Measurements from ENCODE around the gene DIPK1A.

The DIPK1A gene

DNA sequence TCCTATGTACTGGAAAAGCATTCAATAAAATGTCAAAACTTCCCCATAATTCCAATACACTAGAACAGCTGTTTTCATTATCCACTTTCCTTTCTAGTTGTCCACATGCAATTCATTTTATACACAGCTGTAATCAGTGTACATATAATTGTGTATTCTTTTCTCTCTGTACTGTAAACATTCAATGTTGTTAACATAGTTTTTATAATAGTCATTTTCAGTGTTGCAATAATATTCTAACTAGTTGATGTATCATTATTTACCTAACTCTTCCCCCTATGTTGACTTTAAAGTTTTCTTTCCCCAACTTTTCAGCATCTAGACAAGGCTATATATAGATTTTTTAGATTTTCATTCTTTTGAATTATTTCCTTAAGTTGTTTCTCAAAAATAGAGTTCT lies 44.4 kb downstream of the DIPK1A start:
- TF ChIP-seq, protein P1, sequence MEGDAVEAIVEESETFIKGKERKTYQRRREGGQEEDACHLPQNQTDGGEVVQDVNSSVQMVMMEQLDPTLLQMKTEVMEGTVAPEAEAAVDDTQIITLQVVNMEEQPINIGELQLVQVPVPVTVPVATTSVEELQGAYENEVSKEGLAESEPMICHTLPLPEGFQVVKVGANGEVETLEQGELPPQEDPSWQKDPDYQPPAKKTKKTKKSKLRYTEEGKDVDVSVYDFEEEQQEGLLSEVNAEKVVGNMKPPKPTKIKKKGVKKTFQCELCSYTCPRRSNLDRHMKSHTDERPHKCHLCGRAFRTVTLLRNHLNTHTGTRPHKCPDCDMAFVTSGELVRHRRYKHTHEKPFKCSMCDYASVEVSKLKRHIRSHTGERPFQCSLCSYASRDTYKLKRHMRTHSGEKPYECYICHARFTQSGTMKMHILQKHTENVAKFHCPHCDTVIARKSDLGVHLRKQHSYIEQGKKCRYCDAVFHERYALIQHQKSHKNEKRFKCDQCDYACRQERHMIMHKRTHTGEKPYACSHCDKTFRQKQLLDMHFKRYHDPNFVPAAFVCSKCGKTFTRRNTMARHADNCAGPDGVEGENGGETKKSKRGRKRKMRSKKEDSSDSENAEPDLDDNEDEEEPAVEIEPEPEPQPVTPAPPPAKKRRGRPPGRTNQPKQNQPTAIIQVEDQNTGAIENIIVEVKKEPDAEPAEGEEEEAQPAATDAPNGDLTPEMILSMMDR (conservative IDR thresholded peaks at IDR 0.05; ENCODE audit: low read depth, low read length) = no peak
- DNase-seq (ENCODE audit: low read depth) = no peak
- H3K4me3 ChIP-seq (ENCODE audit: low read length) = no peak overlapping the region

DNA sequence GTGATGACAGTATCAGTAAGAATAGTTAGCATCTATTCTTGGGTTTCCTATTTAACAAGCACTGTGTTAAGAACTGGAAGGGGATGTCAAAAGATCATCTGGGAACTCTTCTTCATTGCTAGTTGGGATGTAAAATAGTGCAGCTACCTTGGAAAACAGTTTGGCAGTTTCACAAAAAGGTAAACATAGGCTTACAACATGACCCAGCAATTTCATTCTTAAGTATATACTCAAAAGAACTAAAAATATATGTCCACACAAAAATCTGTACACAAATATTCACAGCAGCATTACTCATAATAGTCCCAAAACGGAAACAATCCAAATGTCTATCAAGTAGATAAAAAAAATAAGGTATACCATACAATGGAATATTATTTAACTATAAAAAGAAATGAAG lies 45.7 kb downstream of the DIPK1A start:
- H3K4me3 ChIP-seq (ENCODE audit: low read length) = no peak overlapping the region
- no peak for DNase-seq (ENCODE audit: low read depth)
- TF ChIP-seq, protein P1 (conservative IDR thresholded peaks at IDR 0.05; ENCODE audit: low read depth, low read length) = no peak

DNA sequence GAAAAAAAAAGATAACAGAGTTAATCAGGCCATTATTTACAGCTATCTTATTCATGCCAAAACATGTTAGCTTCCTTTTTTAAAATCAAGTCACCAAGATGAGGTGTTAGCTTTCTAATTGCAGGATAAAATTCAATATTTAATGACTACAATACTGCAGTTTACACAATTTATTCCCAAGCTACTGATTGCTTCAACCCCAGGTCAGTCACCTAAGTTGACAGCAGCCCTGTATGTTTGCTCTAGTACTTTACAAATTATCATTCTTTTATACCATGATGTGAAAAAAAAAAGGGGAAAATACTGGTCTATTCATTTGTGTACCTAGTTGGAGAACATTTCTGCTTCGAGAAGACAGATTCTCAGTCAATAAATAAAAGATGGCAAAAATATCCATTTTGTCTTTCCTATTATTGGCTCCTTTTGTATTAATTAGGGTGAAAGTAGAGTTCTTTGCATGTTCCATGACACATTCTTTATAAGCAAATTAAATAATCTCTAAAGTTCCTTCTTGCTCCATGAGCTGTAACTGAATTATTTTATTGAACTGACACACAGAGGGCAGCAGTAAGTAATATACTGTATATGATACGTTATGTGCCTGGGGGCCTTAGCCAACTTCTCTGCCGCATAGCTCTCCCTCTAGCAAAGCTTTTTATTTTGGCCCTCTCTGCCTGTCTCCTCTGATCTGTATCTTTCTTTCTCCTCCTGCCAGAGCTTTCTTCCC lies 48.0 kb downstream of the DIPK1A start:
- TF ChIP-seq, protein P1 (conservative IDR thresholded peaks at IDR 0.05; ENCODE audit: low read depth, low read length) = no peak
- no peak overlapping the region for H3K4me3 ChIP-seq (ENCODE audit: low read length)
- DNase-seq (ENCODE audit: low read depth) = no peak

DNA sequence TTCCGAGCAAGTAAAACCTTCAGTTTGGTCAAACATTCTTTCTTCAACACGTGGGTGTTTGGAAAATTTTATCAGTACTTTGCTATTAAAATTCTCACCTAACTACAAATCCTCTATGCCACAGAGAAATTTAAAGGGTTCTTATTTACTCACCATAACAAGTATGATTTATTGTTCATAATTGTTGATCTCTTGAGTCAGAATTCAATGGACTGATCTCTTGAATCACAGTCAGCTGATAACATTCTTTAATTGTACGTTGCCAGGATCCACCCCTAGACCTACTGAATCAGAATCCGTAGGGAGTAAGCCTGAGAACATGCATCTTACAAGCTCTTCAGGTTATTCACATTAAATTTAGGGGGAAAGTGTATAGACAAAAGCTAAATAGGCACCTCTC lies 51.2 kb downstream of the DIPK1A start:
- TF ChIP-seq, protein P1 (conservative IDR thresholded peaks at IDR 0.05; ENCODE audit: low read depth, low read length) = no peak
- peak; percentile 73 for DNase-seq (ENCODE audit: low read depth)
- no peak overlapping the region for H3K4me3 ChIP-seq (ENCODE audit: low read length)

DNA sequence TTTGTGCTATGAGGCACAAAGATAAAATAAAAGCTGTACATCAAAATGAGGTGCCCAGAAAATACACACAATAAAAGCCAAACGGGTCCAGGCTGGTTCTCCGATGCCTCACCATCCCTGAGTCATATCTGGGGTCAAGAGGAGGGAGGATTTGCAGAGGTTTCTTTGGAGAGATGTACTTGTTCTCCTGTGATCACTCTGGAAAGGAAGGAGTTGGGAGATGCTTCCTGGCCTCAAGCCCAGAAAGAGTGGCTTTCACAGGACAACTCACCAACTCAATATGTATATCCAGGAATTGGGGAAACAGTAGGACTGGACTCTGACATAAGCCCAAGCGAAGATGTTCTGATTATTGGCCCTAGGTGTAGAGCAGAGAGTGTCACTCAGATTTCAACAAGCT lies 51.9 kb downstream of the DIPK1A start:
- DNase-seq (ENCODE audit: low read depth) = no peak
- TF ChIP-seq, protein P1 (conservative IDR thresholded peaks at IDR 0.05; ENCODE audit: low read depth, low read length) = no peak
- no peak overlapping the region for H3K4me3 ChIP-seq (ENCODE audit: low read length)

DNA sequence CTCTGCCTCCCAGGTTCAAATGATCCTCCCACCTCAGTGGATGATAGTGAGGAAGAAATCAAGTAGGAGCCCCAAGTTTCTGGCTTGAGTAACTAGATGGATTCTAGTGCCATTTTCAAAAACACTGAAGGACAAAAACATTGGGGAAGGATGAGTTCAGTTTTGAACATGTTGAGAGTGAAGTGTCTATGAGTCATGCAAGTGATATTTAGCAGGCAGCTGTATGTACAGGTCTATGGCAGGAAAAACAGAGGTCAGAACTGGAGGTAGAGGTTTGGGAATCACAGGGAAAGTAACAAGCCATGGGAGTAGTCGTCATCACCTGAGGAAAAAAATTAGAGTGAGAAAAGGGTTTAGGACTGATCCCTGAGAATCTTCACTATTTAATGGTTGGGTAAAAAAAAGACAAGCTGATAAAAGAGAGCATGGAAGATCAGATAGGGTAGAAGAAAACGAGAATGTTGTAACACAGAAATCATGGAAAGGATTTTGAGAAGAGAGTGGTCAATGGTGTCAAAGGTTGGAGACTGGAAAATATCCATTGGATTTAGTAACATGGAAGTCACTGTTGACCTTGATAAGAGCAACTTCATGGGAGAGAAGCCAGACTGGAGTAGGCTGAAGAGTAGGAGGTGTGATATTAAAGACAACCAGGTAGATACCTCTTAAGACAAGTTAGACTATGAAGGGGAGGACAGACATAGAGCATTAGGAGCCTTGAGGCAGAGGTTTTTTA lies 53.1 kb downstream of the DIPK1A start:
- DNase-seq (ENCODE audit: low read depth) = no peak
- no peak overlapping the region for H3K4me3 ChIP-seq (ENCODE audit: low read length)

More for the DNA sequence above, 53.1 kb downstream of the DIPK1A start:
- TF ChIP-seq, protein P1 (conservative IDR thresholded peaks at IDR 0.05; ENCODE audit: low read depth, low read length) = no peak

Data from retinal pigment epithelial cell (primary cell).